22Rv1 (cell line): ENCODE data around the gene SNIP1.
"Not testable (repeated sequence)": the region's sequence is repeated elsewhere in the genome, so short reads cannot be mapped to it uniquely, and the experiment has no call there.

Source experiments
- H3K27ac ChIP-seq: fragments of 450-650 bp; 2 replicates; pipeline ENCODE4 v1.5.1; 2017
- CTCF ChIP-seq: fragments of 450-650 bp; IDR thresholded peaks from 2 replicates; pipeline ENCODE4 v1.5.1; 2017; ENCODE audit warnings: mild to moderate bottlenecking
- ZFX ChIP-seq: fragments of 450-650 bp; IDR thresholded peaks from 2 replicates; pipeline ENCODE4 v1.6.1; 2017; ENCODE audit warnings: antibody characterized with exemption, borderline replicate concordance

The SNIP1 gene

DNA sequence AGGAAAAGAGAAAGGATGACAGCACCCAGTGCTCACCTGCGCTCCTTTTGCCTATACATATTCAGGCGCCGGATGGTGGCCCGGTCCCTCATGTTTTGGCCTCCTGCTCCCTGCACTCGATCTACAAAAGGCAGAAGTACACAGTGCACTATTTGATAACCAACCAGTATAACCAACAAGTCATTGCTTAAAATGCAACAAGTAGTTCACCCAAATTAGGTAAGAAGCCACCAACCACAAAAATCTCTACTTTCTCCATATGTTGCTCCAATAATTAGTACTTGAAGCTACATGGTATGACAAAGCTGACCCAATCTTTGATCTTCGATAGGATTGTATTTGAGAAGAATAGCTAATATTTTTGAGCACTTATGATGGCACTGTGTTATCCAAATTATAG, 39.6 kb upstream of the SNIP1 start:
- TF ChIP-seq CTCF (no peak), ZFX (no peak)
- no peak overlapping the region for H3K27ac ChIP-seq

- no peak overlapping the region for H3K27ac ChIP-seq
- TF ChIP-seq CTCF (no peak), ZFX (no peak)
These were observed 34.8 kb upstream of the SNIP1 start for GRCh38 chr1:37588939-37589338.

DNA sequence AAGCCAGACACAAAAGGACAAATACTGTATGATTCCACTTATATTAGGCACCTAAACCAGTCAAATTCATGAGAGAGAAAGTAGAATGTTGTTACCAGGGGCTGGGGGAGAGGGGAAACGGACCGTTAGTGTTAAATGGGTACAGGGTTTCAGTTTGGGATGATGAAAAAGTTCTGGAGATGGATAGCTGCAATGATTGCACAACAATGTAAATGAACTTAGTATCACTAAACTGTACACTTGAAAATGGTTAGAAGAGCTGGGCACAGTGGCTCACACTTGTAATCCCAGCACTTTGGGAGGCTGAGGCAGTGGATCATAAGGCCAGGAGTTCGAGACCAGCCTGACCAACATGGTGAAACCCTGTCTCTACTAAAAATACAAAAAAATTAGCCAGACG, 30.5 kb upstream of the SNIP1 start:
- H3K27ac ChIP-seq, result not testable (repeated sequence)

DNA sequence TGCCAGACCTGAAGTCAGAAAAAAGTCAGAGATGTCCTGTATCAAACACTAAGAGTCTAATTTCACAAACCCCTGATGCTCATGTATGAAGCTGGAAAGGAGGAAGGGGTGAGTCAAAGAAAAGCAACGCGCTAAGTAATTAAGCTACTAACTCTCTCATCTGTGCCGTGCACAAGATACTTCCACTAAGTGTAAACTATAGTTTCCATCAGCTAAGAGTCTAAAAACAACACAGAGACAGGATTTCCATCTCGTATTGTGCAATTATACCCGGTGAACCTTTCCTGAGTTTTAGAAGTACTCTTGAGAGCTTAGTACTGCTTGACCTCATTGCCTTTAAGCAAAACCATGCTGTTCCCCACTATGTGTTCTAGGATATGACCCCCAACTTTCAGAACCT, 21.6 kb upstream of the SNIP1 start:
- H3K27ac ChIP-seq, result no peak overlapping the region
- no peak for TF ChIP-seq ZFX
- TF ChIP-seq CTCF, result no peak

DNA sequence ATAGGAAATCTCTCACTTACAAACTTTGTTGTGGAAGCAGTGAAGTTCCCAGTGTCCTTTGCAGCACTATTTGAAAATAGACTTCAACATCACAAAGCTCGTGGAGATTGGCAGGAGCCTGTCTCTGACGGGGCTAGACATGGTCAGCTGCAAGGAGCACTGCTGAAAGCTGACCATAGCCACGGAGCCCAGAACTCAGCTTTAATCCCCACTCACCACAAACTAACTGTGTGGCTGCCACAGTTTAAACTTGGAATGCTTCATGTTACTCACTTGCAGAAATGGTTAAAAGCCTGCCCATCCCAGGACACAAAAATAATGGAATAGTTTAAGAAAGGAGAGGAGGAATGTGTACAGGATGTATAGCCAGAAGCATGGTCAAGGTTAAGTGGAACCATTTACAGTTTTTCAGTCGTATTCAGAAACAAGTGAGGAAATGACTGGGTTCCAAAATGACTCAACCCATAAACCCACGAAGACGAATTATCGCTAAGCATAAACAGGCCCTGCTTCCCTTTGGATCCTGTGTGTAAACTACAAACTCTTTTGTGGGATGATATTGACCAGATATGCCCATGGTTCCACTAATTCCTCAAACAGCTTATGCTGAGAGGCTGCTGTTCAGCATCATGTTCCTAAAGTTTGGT, 20.9 kb upstream of the SNIP1 start:
- TF ChIP-seq ZFX (no peak), CTCF (no peak)
- no peak overlapping the region for H3K27ac ChIP-seq

GRCh38 chr1:37570528-37571334, 16.6 kb upstream of the SNIP1 start:
- TF ChIP-seq CTCF (no peak), ZFX (no peak)
- no peak overlapping the region for H3K27ac ChIP-seq

GRCh38 chr1:37567023-37567422, 12.9 kb upstream of the SNIP1 start:
- TF ChIP-seq CTCF (no peak), ZFX (no peak)
- H3K27ac ChIP-seq, result no peak overlapping the region

- TF ChIP-seq ZFX (no peak), CTCF (no peak)
- no peak overlapping the region for H3K27ac ChIP-seq
These were observed 10.8 kb upstream of the SNIP1 start for GRCh38 chr1:37564892-37565291.
